GM18861 (cell line): ENCODE measurements around the gene KAT8.

Source experiments
- ATAC-seq: cut with Tn5 transposase; IDR thresholded peaks from one replicate; pipeline ENCODE4 v1.9.1; 2021; ENCODE audit not compliant: unreplicated experiment

The KAT8 gene

GRCh38 chr16:31106509-31107464 lies 10.7 kb upstream of the KAT8 start:
- ATAC-seq: no peak

DNA sequence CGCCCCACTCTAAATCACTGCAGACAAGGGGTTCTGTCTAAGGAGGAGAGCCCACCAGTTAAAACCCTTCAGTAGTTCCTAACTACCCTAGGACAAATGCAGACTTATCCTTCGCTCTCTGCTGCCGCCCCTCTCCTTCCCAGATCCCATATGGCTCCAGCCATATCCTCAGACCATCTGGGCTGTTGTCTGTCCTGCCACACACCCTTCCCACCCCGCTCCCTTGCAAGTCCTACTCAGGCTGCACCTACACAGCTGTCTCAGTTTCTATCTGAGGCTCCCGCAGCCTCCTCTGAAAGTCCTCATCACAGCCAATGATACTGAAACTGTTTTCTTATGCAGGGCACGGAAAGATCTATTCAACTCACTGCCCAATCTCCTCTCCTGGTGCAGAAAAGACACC lies 10.0 kb upstream of the KAT8 start:
- no peak for ATAC-seq

DNA sequence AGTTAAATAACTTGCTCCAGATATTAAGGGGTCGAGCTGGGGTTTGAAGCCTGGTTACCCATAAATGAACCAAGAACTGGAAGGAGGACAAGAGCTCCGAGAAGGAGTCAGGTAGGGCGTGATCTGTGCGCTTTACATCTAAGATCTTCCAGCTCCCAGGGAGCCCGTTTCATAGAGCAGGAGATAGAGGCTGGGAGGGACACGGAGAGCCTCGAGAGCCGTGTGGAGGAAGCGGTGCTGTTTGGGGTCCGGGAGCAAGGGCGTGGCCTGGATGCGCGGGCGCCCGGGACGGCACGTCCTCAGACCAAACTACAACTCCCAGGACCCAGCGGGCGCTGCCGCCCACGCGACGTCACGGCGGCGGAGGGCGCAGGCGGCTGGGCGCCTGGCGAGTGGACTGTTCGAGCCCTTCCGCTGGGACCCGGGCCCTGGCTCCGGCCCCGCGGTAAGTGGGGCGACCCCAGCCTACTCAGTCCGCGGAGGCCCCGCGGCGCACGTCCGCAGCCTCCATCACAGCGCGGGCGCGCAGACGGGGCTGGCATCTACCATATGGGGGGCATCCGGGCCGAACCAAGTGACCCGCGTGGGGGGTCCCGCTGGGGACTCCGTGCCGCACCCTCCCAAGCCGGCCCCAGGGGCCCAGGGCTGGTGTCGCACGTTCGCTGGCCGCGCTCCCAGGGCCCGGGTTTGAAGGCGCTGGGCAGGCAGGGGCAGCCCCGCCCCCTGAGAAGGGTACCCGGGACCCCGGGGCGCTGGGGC lies 9.2 kb upstream of the KAT8 start, which contains the start of gene BCKDK:
Gene BCKDK, plus strand, starts transcription at position 352 of the 759 bp plus-strand sequence. CDS start 838 bp downstream, outside the sequence.
- peak; percentile 70 for ATAC-seq

- ATAC-seq: no peak
These were observed 8.5 kb upstream of the KAT8 start for GRCh38 chr16:31108794-31109558.

DNA sequence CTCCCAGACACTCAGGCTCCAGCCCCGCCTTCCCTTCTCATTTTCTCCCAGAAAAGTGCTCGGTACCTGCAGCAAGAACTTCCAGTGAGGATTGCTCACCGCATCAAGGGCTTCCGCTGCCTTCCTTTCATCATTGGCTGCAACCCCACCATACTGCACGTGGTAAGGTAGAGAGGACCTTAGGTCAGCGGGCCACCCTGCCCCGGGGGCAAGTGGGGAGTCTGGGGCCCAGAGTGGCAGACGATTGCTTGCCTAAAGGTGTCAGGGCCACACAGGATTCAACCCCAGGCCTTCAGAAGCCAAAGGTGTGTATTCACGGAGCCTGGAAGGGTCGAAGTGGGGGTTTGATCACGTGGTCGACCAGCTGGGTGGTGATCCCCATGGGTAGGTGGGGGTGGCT lies 7.8 kb upstream of the KAT8 start:
- no peak for ATAC-seq

- ATAC-seq: no peak
These were observed 7.1 kb upstream of the KAT8 start for GRCh38 chr16:31110106-31111034.

GRCh38 chr16:31111881-31112466 lies 5.5 kb upstream of the KAT8 start:
- no peak for ATAC-seq

GRCh38 chr16:31112711-31113110 lies 4.8 kb upstream of the KAT8 start:
- no peak for ATAC-seq

DNA sequence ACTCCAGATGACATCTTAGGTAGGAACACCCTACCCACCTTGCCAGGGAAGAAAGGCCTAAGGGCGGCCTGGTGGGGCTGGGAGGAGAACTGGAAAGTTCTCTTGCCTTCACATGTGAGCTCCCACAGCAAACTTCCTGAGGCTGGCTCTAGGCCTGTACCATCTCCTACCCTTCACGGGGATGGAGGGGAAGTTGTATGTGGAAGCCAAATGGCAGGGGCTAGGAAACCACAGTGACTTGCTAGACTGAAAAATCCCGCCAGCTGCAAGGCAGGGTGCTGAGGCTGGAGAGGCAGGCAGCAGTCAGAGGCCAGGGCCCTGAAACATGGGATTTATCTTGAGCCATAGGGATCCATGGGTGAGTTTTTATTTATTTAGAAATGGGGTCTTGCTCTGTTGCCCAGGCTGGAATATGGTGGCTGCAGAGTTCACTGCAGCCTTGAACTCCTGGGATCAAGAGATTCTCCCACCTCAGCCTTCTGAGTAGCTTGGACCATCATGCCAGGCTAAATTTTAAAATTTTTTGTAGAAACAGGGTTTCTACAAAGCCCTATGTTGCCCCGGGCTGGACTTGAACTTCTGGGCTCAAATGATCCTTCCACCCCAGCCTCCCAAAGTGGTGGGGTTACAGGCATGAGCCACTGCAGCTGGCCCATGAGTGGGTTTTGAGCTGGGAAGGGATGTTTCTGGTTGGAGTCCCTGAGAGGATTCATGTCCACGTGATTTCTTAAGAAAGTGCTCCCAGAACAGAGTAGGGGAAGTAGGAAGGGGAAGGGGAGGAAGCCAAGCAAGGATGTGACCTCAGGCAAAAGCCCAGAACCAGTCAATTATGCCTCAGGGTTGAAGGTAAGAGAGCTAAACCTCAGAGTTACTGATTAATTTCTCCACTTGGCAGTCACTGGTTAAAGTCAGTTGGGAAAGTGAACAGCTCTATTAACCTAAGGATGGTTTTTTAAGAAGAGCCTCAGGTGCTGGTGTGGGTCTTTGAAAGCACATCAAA lies 4.0 kb upstream of the KAT8 start:
- ATAC-seq: peak; percentile 30

GRCh38 chr16:31114468-31114867 lies 3.0 kb upstream of the KAT8 start:
- ATAC-seq: no peak

- no peak for ATAC-seq
These were observed 1.0 kb downstream of the KAT8 start for GRCh38 chr16:31118223-31119155.

- no peak for ATAC-seq
These were observed 2.7 kb downstream of the KAT8 start for GRCh38 chr16:31120129-31120528.

GRCh38 chr16:31125844-31126243 lies 8.4 kb downstream of the KAT8 start:
- ATAC-seq: no peak

GRCh38 chr16:31127182-31127581 lies 9.7 kb downstream of the KAT8 start:
- no peak for ATAC-seq

GRCh38 chr16:31128711-31129567 lies 11.5 kb downstream of the KAT8 start:
- no peak for ATAC-seq

GRCh38 chr16:31129568-31130335 lies 12.3 kb downstream of the KAT8 start:
- no peak for ATAC-seq
